GM12878 (cell line): ENCODE data around the gene MMP27. TPM values are rescaled to one million over a fixed set of nuclear protein-coding genes. Genes with fewer than 3 reads are reported as not detected.

Source experiments
- ATAC-seq: fragments of 200-7000 bp; cut with Tn5 transposase; 3 replicates; pipeline ENCODE4 v1.9.1; 2020; ENCODE audit warnings: mild to moderate bottlenecking, moderate library complexity
- BruUV-seq: library from RNA; stranded (reverse); fragments of 400-500 nt; replicated peaks from 2 replicates; lab custom pipeline; 2021; lab: Mats Ljungman, UMichigan
- CTCF ChIA-PET: fragments of 300-600 bp; sonication (Branson Sonifier 250); formaldehyde crosslinking; extraction: SDS; loops from one replicate; lab custom pipeline; 2021; ENCODE audit warnings: inconsistent platforms; lab: Yijun Ruan, JAX
- POLR2A ChIA-PET: fragments of 350-600 bp; formaldehyde crosslinking; extraction: SDS; loops from one replicate; lab custom pipeline; 2021; ENCODE audit warnings: inconsistent platforms; lab: Charles Lee
- RAD21 ChIA-PET: fragments of 300-600 bp; sonication (Branson Sonifier 250); formaldehyde crosslinking; loops from one replicate; lab custom pipeline; 2023; ENCODE audit warnings: antibody characterized with exemption; ENCODE audit not compliant: unreplicated experiment; lab: Charles Lee
- SMC1A ChIA-PET: fragments of 300-600 bp; sonication (Branson Sonifier 250); formaldehyde crosslinking; loops from one replicate; lab custom pipeline; 2023; ENCODE audit not compliant: unreplicated experiment, uncharacterized antibody; lab: Charles Lee
- DNase-seq: peaks from one replicate; pipeline ENCODE4 v3.0.0-alpha.2; 2011; ENCODE audit warnings: low read depth, low spot score
- FAIRE-seq: peaks from 3 replicates; lab custom pipeline; 2011; peaks lifted over from hg19 to GRCh38; lab: Jason Lieb, UNC
- H2AFZ ChIP-seq: 2 replicates; pipeline ENCODE4 v1.6.0; 2011; ENCODE audit warnings: low read depth, low read length, control low read depth; ENCODE audit not compliant: control insufficient read depth
- H3K27ac ChIP-seq: 2 replicates; pipeline ENCODE4 v1.5.1; 2011; ENCODE audit warnings: control low read depth; ENCODE audit not compliant: control insufficient read depth, insufficient read depth
- H3K27me3 ChIP-seq, 2 experiments: replicated peaks in 1 of 2; 2 replicates each; pipeline versions ENCODE4 v1.6.0 to v1.6.1; 2011; ENCODE audit warnings: low read length in 1 of 2; ENCODE audit not compliant: control insufficient read depth in 2 of 2, insufficient read depth in 2 of 2
- H3K36me3 ChIP-seq, 2 experiments: 2 replicates each; pipeline ENCODE4 v1.5.1; 2011; ENCODE audit warnings: low read length in 1 of 2; ENCODE audit not compliant: control insufficient read depth in 2 of 2, insufficient read depth in 2 of 2
- H3K4me1 ChIP-seq: 2 replicates; pipeline ENCODE4 v1.6.1; 2011; ENCODE audit warnings: mild to moderate bottlenecking, low read length, moderate library complexity, mixed read lengths; ENCODE audit not compliant: control insufficient read depth, insufficient read depth
- H3K4me2 ChIP-seq: 2 replicates; pipeline ENCODE4 v1.6.0; 2011; ENCODE audit warnings: control low read depth; ENCODE audit not compliant: control insufficient read depth, insufficient read depth
- H3K4me3 ChIP-seq: fragments of 200-600 bp; sonication (generic); 2 replicates; pipeline ENCODE4 v1.5.1; 2016
- H3K79me2 ChIP-seq: 2 replicates; pipeline ENCODE4 v1.6.0; 2011; ENCODE audit warnings: low read length; ENCODE audit not compliant: control insufficient read depth, insufficient read depth
- H3K9ac ChIP-seq: 2 replicates; pipeline ENCODE4 v1.8.0; 2011; ENCODE audit warnings: low read length, control low read depth, mixed read lengths; ENCODE audit not compliant: control insufficient read depth, insufficient read depth
- H3K9me3 ChIP-seq: replicated peaks from 3 replicates; pipeline ENCODE4 v1.5.1; 2011; ENCODE audit warnings: mild to moderate bottlenecking, low read length; ENCODE audit not compliant: control insufficient read depth, insufficient read depth
- H4K20me1 ChIP-seq: 2 replicates; pipeline ENCODE4 v1.6.0; 2011; ENCODE audit not compliant: control insufficient read depth, insufficient read depth
- ASH2L ChIP-seq: fragments of 300-600, 200-600 bp; sonication (generic); IDR thresholded peaks from 2 replicates; pipeline ENCODE4 v1.6.1; 2017; ENCODE audit warnings: low read depth, mild to moderate bottlenecking, borderline replicate concordance
- CBX5 ChIP-seq: sonication (generic); IDR thresholded peaks from 2 replicates; pipeline ENCODE4 v1.6.1; 2016; ENCODE audit warnings: low read depth, moderate library complexity, mild to moderate bottlenecking, inconsistent platforms
- EZH2 ChIP-seq: IDR thresholded peaks from 2 replicates; pipeline ENCODE4 v1.6.1; 2012; ENCODE audit warnings: low read depth, mild to moderate bottlenecking, control low read depth, inconsistent platforms, low read length, borderline replicate concordance; ENCODE audit not compliant: control insufficient read depth
- FOS ChIP-seq: IDR thresholded peaks from 3 replicates; pipeline ENCODE4 v1.6.1; 2011; ENCODE audit warnings: borderline replicate concordance; ENCODE audit not compliant: insufficient read length; ENCODE audit errors: extremely low read depth
- JUNB ChIP-seq: IDR thresholded peaks from 2 replicates; pipeline ENCODE4 v1.6.1; 2016; ENCODE audit warnings: antibody characterized with exemption, mild to moderate bottlenecking
- JUND ChIP-seq: IDR thresholded peaks from 2 replicates; pipeline ENCODE4 v1.6.1; 2012; ENCODE audit warnings: low read depth, mild to moderate bottlenecking, low read length, improper control_type of control experiment, moderate library complexity
- KLF5 ChIP-seq: fragments of 450-650 bp; IDR thresholded peaks from 2 replicates; pipeline ENCODE4 v1.6.1; 2014; ENCODE audit warnings: mild to moderate bottlenecking; ENCODE audit not compliant: partially characterized antibody
- LARP7 ChIP-seq: fragments of 450-650 bp; IDR thresholded peaks from 2 replicates; pipeline ENCODE4 v1.6.1; 2017; ENCODE audit warnings: mild to moderate bottlenecking
- NFXL1 ChIP-seq: fragments of 450-650 bp; IDR thresholded peaks from 2 replicates; pipeline ENCODE4 v1.6.1; 2017; ENCODE audit warnings: antibody characterized with exemption, mild to moderate bottlenecking, borderline replicate concordance
- NR2C2 ChIP-seq: IDR thresholded peaks from 2 replicates; pipeline ENCODE4 v1.6.1; 2011; ENCODE audit warnings: borderline replicate concordance, low read depth; ENCODE audit not compliant: control insufficient read depth, insufficient read length
- SIX5 ChIP-seq: IDR thresholded peaks from 2 replicates; pipeline ENCODE4 v1.6.1; 2011; ENCODE audit warnings: mild to moderate bottlenecking, low read depth, low read length, moderate library complexity; ENCODE audit not compliant: severe bottlenecking
- SPI1 ChIP-seq: IDR thresholded peaks from 2 replicates; pipeline ENCODE4 v1.6.1; 2011; ENCODE audit warnings: low read depth, mild to moderate bottlenecking, low read length, moderate library complexity, borderline replicate concordance; ENCODE audit not compliant: insufficient read depth
- SUPT20H ChIP-seq: IDR thresholded peaks from 2 replicates; pipeline ENCODE4 v1.6.1; 2011; ENCODE audit warnings: low read depth, mild to moderate bottlenecking, low read length, moderate library complexity, borderline replicate concordance; ENCODE audit not compliant: control insufficient read depth
- ZNF217 ChIP-seq: fragments of 450-650 bp; IDR thresholded peaks from 2 replicates; pipeline ENCODE4 v1.6.1; 2017; ENCODE audit warnings: antibody characterized with exemption, mild to moderate bottlenecking
- ZSCAN29 ChIP-seq: fragments of 450-650 bp; IDR thresholded peaks from 2 replicates; pipeline ENCODE4 v1.6.1; 2017; ENCODE audit warnings: mild to moderate bottlenecking, moderate library complexity
- WGBS: methylation state at CpG from one replicate; pipeline ENCODE4 v1.1.6; 2016; ENCODE audit warnings: low lambda C conversion rate; ENCODE audit not compliant: insufficient replicate concordance, insufficient coverage; ENCODE audit errors: missing lambda C conversion rate; 5-methylcytosine and 5-hydroxymethylcytosine counted together
- in situ Hi-C: fragments of 300-500 bp; cut with MboI; formaldehyde crosslinking; loops from 9 replicates; pipeline ENCODE4 v1.14.3; 2018; ENCODE audit warnings: mixed read lengths
- intact Hi-C: fragments of 100-400 bp; cut with micrococcal nuclease; formaldehyde crosslinking; loops from one replicate; pipeline ENCODE4 v1.14.2; 2022; ENCODE audit not compliant: unreplicated experiment
- polyA plus RNA-seq, 11 experiments: library from polyadenylated mRNA; depleted of rRNA in 4 of 11; unstranded in 6 of 11; stranded (reverse) in 5 of 11; fragments of >200 nt; fragmentation: Nextera tagmentation in 4 of 11; fragmentation: Illumina TruSeq in 1 of 11; extraction: Ambion mirVana in 4 of 11; extraction: Trizol in 1 of 11; gene quantifications; 1 replicate in 1 of 11; 2 replicates in 10 of 11; pipeline versions ENCODE4 v1.2.1 to v1.2.3, GENCODE V29; 2011 to 2016; ENCODE audit warnings: inconsistent platforms in 2 of 11, missing spikeins in 2 of 11, low read depth in 1 of 11
- total RNA-seq, 4 experiments: library from RNA; depleted of rRNA in 3 of 4; stranded (reverse); fragments of >200 nt in 3 of 4; fragmentation: Illumina TruSeq in 1 of 4; extraction: Trizol in 1 of 4; gene quantifications; 2 replicates each; pipeline versions ENCODE4 v1.2.1 to v1.2.3, GENCODE V29; 2013 to 2021

Gene MMP27
- total and polyA plus RNA-seq, 10 of the 15 experiments (the other 5 are each of a cell fraction or from before 2014, with no cell fraction given): not detected

DNA sequence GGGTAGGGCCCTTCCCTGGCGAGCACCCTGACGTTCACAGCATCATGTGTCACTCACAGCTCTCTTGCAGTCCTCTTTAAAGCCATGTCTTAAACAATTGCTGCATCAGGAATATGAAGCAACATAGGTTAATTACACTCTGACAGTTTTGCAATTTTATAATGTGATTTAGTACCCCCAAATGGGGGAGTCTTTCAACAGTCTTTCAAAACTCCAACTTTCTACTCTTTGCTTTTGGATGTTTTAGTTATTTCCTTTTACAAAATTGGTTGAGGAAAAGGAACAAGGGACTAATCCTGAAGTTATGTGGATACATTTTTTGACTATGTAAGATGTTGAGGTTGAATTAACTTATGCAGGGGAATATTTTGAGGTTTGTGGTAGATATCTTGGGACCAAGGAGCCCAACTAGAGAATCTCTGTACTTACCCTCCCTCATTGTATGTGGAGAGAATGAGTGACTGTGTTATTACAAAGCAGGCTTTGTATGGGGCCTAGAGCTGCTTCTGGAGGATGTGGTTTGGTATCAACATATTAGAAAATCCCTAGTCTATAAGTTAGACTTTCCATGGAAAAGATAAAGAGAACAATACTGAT lies 19.4 kb upstream of the MMP27 start, which contains the start of gene MMP8:
Gene MMP8 (minus strand): TSS at position 51 of the 597 bp plus-strand sequence. CDS start 99 bp downstream, outside the sequence.
- ATAC-seq: no peak
- DNase-seq: no peak
- TF ChIP-seq SIX5: no peak
- TF ChIP-seq FOS: no peak
- TF ChIP-seq LARP7: no peak
- TF ChIP-seq NFXL1: no peak
- no peak for TF ChIP-seq ASH2L
- TF ChIP-seq JUNB: no peak
- TF ChIP-seq ZSCAN29: no peak
- no peak for TF ChIP-seq EZH2
- TF ChIP-seq, all 136 proteins: peak for 0
- H3K27me3 ChIP-seq: no peaks in the 10 kb centered on the region; a peak in 1 of 4 replicates
- H3K9ac ChIP-seq: no peak within 1 kb of the TSS
- BruUV-seq: no TSS peak
- H3K36me3 ChIP-seq: no peaks in the 10 kb centered on the region
- H2AFZ ChIP-seq: no peak within 1 kb of the TSS
- FAIRE-seq: no peak
- ChIA-PET POLR2A (no interaction called here), CTCF (no interaction called here), RAD21 (no interaction called here), SMC1A (interaction anchor here (1.0 kb wide), 1 partner anchor 10 kb away, joined by 3 read pairs; no protein-coding TSS in a partner anchor)
- H3K4me1 ChIP-seq: no peaks in the 10 kb centered on the region
- in situ Hi-C loops: no loop called here
- H3K79me2 ChIP-seq: no peaks in the 10 kb centered on the region
- intact Hi-C loops: no loop called here
- no peaks in the 10 kb centered on the region for H3K9me3 ChIP-seq
- WGBS: 3% methylated on average over 2 of the region's 2 CpGs
- no peak within 1 kb of the TSS for H3K4me2 ChIP-seq
- no peak within 1 kb of the TSS for H3K27ac ChIP-seq
- H4K20me1 ChIP-seq: no peaks in the 10 kb centered on the region
- H3K4me3 ChIP-seq: no peak within 1 kb of the TSS

DNA sequence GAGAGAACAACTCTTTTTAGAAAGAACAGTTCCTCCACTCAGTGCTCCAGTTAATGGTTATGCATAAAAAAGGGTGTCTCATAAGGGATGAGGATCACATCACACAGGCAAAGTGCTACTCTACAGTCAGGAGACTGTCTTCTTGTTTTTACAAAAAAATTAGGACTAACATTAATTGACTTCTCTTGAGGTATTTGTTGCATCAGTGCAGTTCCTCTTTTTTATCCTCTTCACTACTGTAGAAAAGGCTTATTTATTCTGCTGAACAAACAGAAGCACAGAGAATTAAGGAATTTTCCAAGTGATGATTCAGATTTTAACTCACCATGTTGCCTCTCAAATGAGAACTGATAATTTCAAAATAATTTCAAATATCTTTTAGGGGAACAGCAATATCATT lies 17.3 kb upstream of the MMP27 start:
- in situ Hi-C loops: no loop called here

More for the DNA sequence above, 17.3 kb upstream of the MMP27 start:
- intact Hi-C loops: no loop called here
- RAD21 ChIA-PET: no interaction called here
- Histone ChIP-seq H3K9ac (no peak overlapping the region), H3K4me3 (no peak overlapping the region), H3K4me1 (no peaks in the 10 kb centered on the region), H2AFZ (no peak overlapping the region), H3K27me3 (no peaks in the 10 kb centered on the region; a peak in 1 of 4 replicates), H4K20me1 (no peaks in the 10 kb centered on the region), H3K9me3 (no peaks in the 10 kb centered on the region), H3K27ac (no peak overlapping the region), H3K36me3 (no peaks in the 10 kb centered on the region), H3K79me2 (no peaks in the 10 kb centered on the region), H3K4me2 (no peak overlapping the region)
- SMC1A ChIA-PET: no interaction called here
- POLR2A ChIA-PET: no interaction called here
- FAIRE-seq (no peak), ATAC-seq (no peak), DNase-seq (no peak)
- BruUV-seq: no TSS peak
- TF ChIP-seq NR2C2 (no peak), SPI1 (peak; percentile 60), KLF5 (no peak), SUPT20H (no peak), ZNF217 (no peak), JUNB (no peak), CBX5 (no peak), JUND (no peak)
- CTCF ChIA-PET: no interaction called here
